Fibroblast of skin of left biceps (primary cell): ENCODE data around the gene ATP9A.
A peak's percentile ranks its signal among the peaks of the same experiment; 100 is the strongest.

Experiments
- DNase-seq, 2 experiments: peaks; one replicate each; pipeline ENCODE4 v3.0.0-alpha.2; 2013; ENCODE audit warnings: low read depth in 2 of 2

ATP9A gene

GRCh38 chr20:51596668-51597388, 171.4 kb downstream of the ATP9A start:
- DNase-seq, result peak; percentile 73 to 75

GRCh38 chr20:51595744-51596143, 172.4 kb downstream of the ATP9A start:
- no peak for DNase-seq

GRCh38 chr20:51595058-51595532, 173.1 kb downstream of the ATP9A start:
- DNase-seq, result peak in 1 of 2 experiments; percentile 64

GRCh38 chr20:51594236-51595057, 173.7 kb downstream of the ATP9A start:
- DNase-seq, result peak in 1 of 2 experiments; percentile 54

- no peak for DNase-seq
These were observed 174.6 kb downstream of the ATP9A start for GRCh38 chr20:51593584-51593983.

- DNase-seq, result no peak
These were observed 175.6 kb downstream of the ATP9A start for GRCh38 chr20:51592564-51592963.

- no peak for DNase-seq
These were observed 176.3 kb downstream of the ATP9A start for GRCh38 chr20:51591871-51592270.

- no peak for DNase-seq
These were observed 179.4 kb downstream of the ATP9A start for GRCh38 chr20:51588762-51589161.

GRCh38 chr20:51587145-51587544, 181.0 kb downstream of the ATP9A start:
- no peak for DNase-seq

- DNase-seq, result peak; percentile 99
These were observed 182.2 kb downstream of the ATP9A start for GRCh38 chr20:51586005-51586440.

GRCh38 chr20:51585148-51585547, 183.0 kb downstream of the ATP9A start:
- no peak for DNase-seq

GRCh38 chr20:51584737-51585136, 183.5 kb downstream of the ATP9A start:
- DNase-seq, result no peak

GRCh38 chr20:51584116-51584515, 184.1 kb downstream of the ATP9A start:
- DNase-seq, result no peak

- DNase-seq, result no peak
These were observed 184.7 kb downstream of the ATP9A start for GRCh38 chr20:51583499-51583898.

- no peak for DNase-seq
These were observed 185.1 kb downstream of the ATP9A start for GRCh38 chr20:51583073-51583472.

GRCh38 chr20:51581571-51581970, 186.6 kb downstream of the ATP9A start:
- no peak for DNase-seq

GRCh38 chr20:51579137-51579536, 189.1 kb downstream of the ATP9A start:
- no peak for DNase-seq

GRCh38 chr20:51578145-51578459, 190.1 kb downstream of the ATP9A start:
- DNase-seq, result no peak

- DNase-seq, result no peak
These were observed 190.6 kb downstream of the ATP9A start for GRCh38 chr20:51577432-51578144.

GRCh38 chr20:51575486-51575885, 192.7 kb downstream of the ATP9A start:
- no peak for DNase-seq

GRCh38 chr20:51574248-51575033, 193.7 kb downstream of the ATP9A start:
- no peak for DNase-seq
